IMR-90 (cell line): Measurements from ENCODE around the gene ANKHD1. TPM values are rescaled to one million over a fixed set of nuclear protein-coding genes. Genes with fewer than 3 reads are reported as not detected.

Experiments used
- ATAC-seq: fragments of 200-7000 bp; cut with Tn5 transposase; 2 replicates; pipeline ENCODE4 v1.9.1; 2020; ENCODE audit warnings: low read depth, mild to moderate bottlenecking, moderate library complexity
- BruUV-seq: library from RNA; stranded (reverse); fragments of 400-500 nt; replicated peaks from 2 replicates; lab custom pipeline; 2021; lab: Mats Ljungman, UMichigan
- CTCF ChIA-PET: fragments of 300-600 bp; formaldehyde crosslinking; extraction: SDS; loops from one replicate; lab custom pipeline; 2021; ENCODE audit warnings: antibody characterized with exemption; lab: Yijun Ruan, JAX
- POLR2A ChIA-PET: fragments of 300-600 bp; sonication (Branson Sonifier 250); formaldehyde crosslinking; loops from one replicate; lab custom pipeline; 2022; ENCODE audit warnings: antibody characterized with exemption; ENCODE audit not compliant: unreplicated experiment; lab: Charles Lee
- DNase-seq: peaks from one replicate; pipeline ENCODE4 v3.0.0; 2013
- H2AFZ ChIP-seq: replicated peaks from 2 replicates; pipeline ENCODE3; 2013; ENCODE audit warnings: low read length, mild to moderate bottlenecking; ENCODE audit not compliant: poor library complexity
- H2AK5ac ChIP-seq: 2 replicates; pipeline ENCODE4 v1.6.1; 2013; ENCODE audit warnings: low read depth, low read length, inconsistent platforms
- H2AK9ac ChIP-seq: replicated peaks from 2 replicates; pipeline ENCODE3; 2013; ENCODE audit warnings: mild to moderate bottlenecking, low read depth, low read length, moderate library complexity; ENCODE audit not compliant: poor library complexity
- H2BK120ac ChIP-seq: 2 replicates; pipeline ENCODE4 v1.6.1; 2013; ENCODE audit warnings: low read depth, low read length, inconsistent platforms
- H2BK15ac ChIP-seq: 3 replicates; pipeline ENCODE4 v1.6.1; 2013; ENCODE audit warnings: low read depth, low read length, inconsistent platforms
- H2BK20ac ChIP-seq: 2 replicates; pipeline ENCODE4 v1.6.1; 2013; ENCODE audit warnings: low read depth, mild to moderate bottlenecking, inconsistent platforms, low read length, moderate library complexity
- H2BK5ac ChIP-seq: 2 replicates; pipeline ENCODE4 v1.6.1; 2013; ENCODE audit warnings: mild to moderate bottlenecking, low read depth, low read length, inconsistent platforms; ENCODE audit not compliant: poor library complexity, severe bottlenecking
- H3K14ac ChIP-seq: replicated peaks from 2 replicates; pipeline ENCODE4 v1.6.1; 2013; ENCODE audit warnings: low read depth, low read length, inconsistent platforms
- H3K18ac ChIP-seq: 2 replicates; pipeline ENCODE4 v1.6.1; 2013; ENCODE audit warnings: low read depth, low read length, control low read depth
- H3K23ac ChIP-seq: 2 replicates; pipeline ENCODE4 v1.6.1; 2013; ENCODE audit warnings: low read depth, low read length, inconsistent platforms
- H3K27ac ChIP-seq: 2 replicates; pipeline ENCODE4 v1.5.1; 2013; ENCODE audit warnings: mild to moderate bottlenecking, control low read depth, low read length; ENCODE audit not compliant: insufficient read depth
- H3K27me3 ChIP-seq: 2 replicates; pipeline ENCODE4 v1.6.1; 2013; ENCODE audit warnings: low read length; ENCODE audit not compliant: control insufficient read depth, insufficient read depth
- H3K36me3 ChIP-seq: 2 replicates; pipeline ENCODE4 v1.6.1; 2013; ENCODE audit warnings: low read length, mixed read lengths; ENCODE audit not compliant: control insufficient read depth, insufficient read depth
- H3K4ac ChIP-seq: 2 replicates; pipeline ENCODE4 v1.6.1; 2013; ENCODE audit warnings: low read depth, low read length, inconsistent platforms
- H3K4me1 ChIP-seq: 2 replicates; pipeline ENCODE4 v1.6.1; 2013; ENCODE audit warnings: low read length, mixed read lengths; ENCODE audit not compliant: control insufficient read depth, insufficient read depth
- H3K4me2 ChIP-seq: 2 replicates; pipeline ENCODE4 v1.6.1; 2013; ENCODE audit warnings: low read depth, mild to moderate bottlenecking, control low read depth, low read length, moderate library complexity
- H3K4me3 ChIP-seq: 2 replicates; pipeline ENCODE4 v1.5.1; 2013; ENCODE audit warnings: low read depth, mild to moderate bottlenecking, control low read depth, low read length, moderate library complexity; ENCODE audit not compliant: insufficient read depth
- H3K56ac ChIP-seq: 2 replicates; pipeline ENCODE4 v1.6.1; 2013; ENCODE audit warnings: low read length, inconsistent platforms; ENCODE audit not compliant: insufficient read depth; ENCODE audit errors: extremely low read depth
- H3K79me1 ChIP-seq, 2 experiments: 2 replicates each; pipeline ENCODE4 v1.6.1; 2013; ENCODE audit warnings: low read length in 2 of 2, inconsistent platforms in 1 of 2, low read depth in 1 of 2
- H3K9ac ChIP-seq: 2 replicates; pipeline ENCODE4 v1.6.1; 2013; ENCODE audit warnings: low read depth, low read length, control low read depth
- H3K9me1 ChIP-seq: 2 replicates; pipeline ENCODE4 v1.6.1; 2013; ENCODE audit warnings: low read length, inconsistent platforms; ENCODE audit not compliant: insufficient read depth
- H3K9me3 ChIP-seq: 2 replicates; pipeline ENCODE4 v1.6.1; 2013; ENCODE audit warnings: low read length; ENCODE audit not compliant: control insufficient read depth, insufficient read depth
- H4K20me1 ChIP-seq: 2 replicates; pipeline ENCODE4 v1.6.1; 2013; ENCODE audit warnings: low read length, inconsistent platforms; ENCODE audit not compliant: insufficient read depth
- H4K5ac ChIP-seq: 2 replicates; pipeline ENCODE4 v1.6.1; 2013; ENCODE audit warnings: mild to moderate bottlenecking, low read depth, low read length, control low read depth
- H4K8ac ChIP-seq, 2 experiments: 2 replicates each; pipeline ENCODE4 v1.6.1; 2013; ENCODE audit warnings: low read depth in 2 of 2, low read length in 2 of 2, control low read depth in 1 of 2, inconsistent platforms in 1 of 2
- H4K91ac ChIP-seq: 2 replicates; pipeline ENCODE4 v1.6.1; 2013; ENCODE audit warnings: low read depth, low read length, inconsistent platforms; ENCODE audit not compliant: insufficient read depth
- BHLHE40 ChIP-seq: fragments of 150-350 bp; IDR thresholded peaks from 2 replicates; pipeline ENCODE4 v1.6.1; 2016; ENCODE audit warnings: mild to moderate bottlenecking, low read depth, low read length
- CHD1 ChIP-seq: IDR thresholded peaks from 2 replicates; pipeline ENCODE4 v1.6.1; 2012; ENCODE audit warnings: low read depth, low read length, improper control_type of control experiment
- FOS ChIP-seq: fragments of 150-350 bp; IDR thresholded peaks from 2 replicates; pipeline ENCODE4 v1.6.1; 2016; ENCODE audit warnings: low read depth, low read length
- MAZ ChIP-seq: IDR thresholded peaks from 2 replicates; pipeline ENCODE4 v1.6.1; 2012; ENCODE audit warnings: low read depth, mild to moderate bottlenecking, low read length, improper control_type of control experiment, moderate library complexity, borderline replicate concordance
- MXI1 ChIP-seq: IDR thresholded peaks from 2 replicates; pipeline ENCODE4 v1.6.1; 2012; ENCODE audit warnings: low read depth, mild to moderate bottlenecking, low read length, moderate library complexity, borderline replicate concordance
- NFE2L2 ChIP-seq: fragments of 150-350 bp; IDR thresholded peaks from 2 replicates; pipeline ENCODE4 v1.6.1; 2016; ENCODE audit warnings: low read depth, mild to moderate bottlenecking, low read length
- POLR2A ChIP-seq: IDR thresholded peaks from 2 replicates; pipeline ENCODE4 v1.6.1; 2012; ENCODE audit warnings: mild to moderate bottlenecking, low read depth, low read length
- RCOR1 ChIP-seq: IDR thresholded peaks from 2 replicates; pipeline ENCODE4 v1.6.1; 2012; ENCODE audit warnings: mild to moderate bottlenecking, low read length, improper control_type of control experiment; ENCODE audit not compliant: insufficient replicate concordance
- WGBS, 2 experiments: methylation state at CpG; one replicate each; pipeline versions ENCODE4 v1.1.5 to v1.1.7; 2013; ENCODE audit warnings: missing lambda C conversion rate in 2 of 2; ENCODE audit not compliant: insufficient read length in 1 of 2; ENCODE audit errors: extremely low coverage in 2 of 2; 5-methylcytosine and 5-hydroxymethylcytosine counted together
- dilution Hi-C: fragments of 300-500 bp; cut with HindIII; formaldehyde crosslinking; loops from one replicate; pipeline ENCODE4 v1.14.3; 2018; ENCODE audit warnings: low sequenced_read_pairs; ENCODE audit not compliant: unreplicated experiment
- in situ Hi-C: fragments of 300-500 bp; cut with MboI; formaldehyde crosslinking; loops from 3 replicates; pipeline ENCODE4 v1.14.3; 2019; ENCODE audit warnings: low sequenced_read_pairs, inconsistent platforms, mixed read lengths
- intact Hi-C: fragments of 100-400 bp; cut with micrococcal nuclease; formaldehyde crosslinking; loops from 2 replicates; pipeline ENCODE4 v1.10.0; 2022
- polyA plus RNA-seq, 3 experiments: library from polyadenylated mRNA; depleted of rRNA; stranded (reverse); fragments of >200 nt; gene quantifications; 2 replicates each; pipeline ENCODE4 v1.2.3, GENCODE V29; 2012; ENCODE audit warnings: low replicate concordance in 1 of 3
- total RNA-seq: library from RNA; depleted of rRNA; stranded (reverse); fragments of >200 nt; gene quantifications from 2 replicates; pipeline ENCODE4 v1.2.3, GENCODE V29; 2012
- TF ChIP-seq, protein P1 (sequence below): fragments of 150-350 bp; IDR thresholded peaks from 2 replicates; pipeline ENCODE4 v1.6.1; 2017; ENCODE audit warnings: mild to moderate bottlenecking, antibody characterized with exemption, low read length, low read depth
- TF ChIP-seq, protein P2 (sequence below): fragments of 150-350 bp; IDR thresholded peaks from 2 replicates; pipeline ENCODE4 v1.6.1; 2016; ENCODE audit warnings: low read depth, mild to moderate bottlenecking, low read length, moderate library complexity, borderline replicate concordance

The ANKHD1 gene
- total and polyA plus RNA-seq, 2 of the 4 experiments (the other 2 are of a cell fraction): 32.1 to 36.7 TPM

DNA sequence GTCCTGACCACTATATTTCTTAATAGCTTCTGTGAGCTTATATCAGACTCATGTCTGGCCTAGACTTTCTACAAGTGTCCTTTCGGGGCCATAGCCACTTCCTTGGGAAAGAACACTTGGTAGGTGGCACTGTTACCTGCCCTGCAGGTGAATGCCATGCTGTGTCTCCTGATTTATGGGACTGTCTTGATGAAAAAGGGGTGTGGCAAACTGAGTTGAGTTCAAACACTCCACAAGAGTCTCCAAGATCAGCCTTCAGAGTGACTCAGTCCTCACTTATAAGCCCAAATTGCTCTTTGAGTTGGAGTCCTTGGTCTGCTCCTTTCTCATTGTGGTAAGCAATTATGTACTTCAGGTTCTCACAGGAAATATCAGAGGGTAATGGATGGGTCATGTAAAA lies 9.9 kb upstream of the ANKHD1 start:
- Histone ChIP-seq H3K14ac (no peak overlapping the region), H3K79me1 (no peaks in the 10 kb centered on the region), H2AK5ac (no peak overlapping the region), H4K5ac (no peak overlapping the region), H3K18ac (no peak overlapping the region), H3K4me3 (no peak overlapping the region), H2BK20ac (no peak overlapping the region), H3K4me1 (no peaks in the 10 kb centered on the region), H3K9me3 (no peaks in the 10 kb centered on the region), H2BK120ac (no peak overlapping the region), H3K4me2 (no peak overlapping the region), H2AK9ac (no peak overlapping the region), H2AFZ (no peak overlapping the region), H4K91ac (no peak overlapping the region), H3K27me3 (no peaks in the 10 kb centered on the region), H4K8ac (no peak overlapping the region), H3K56ac (no peak overlapping the region), H3K36me3 (no peaks in the 10 kb centered on the region), H4K20me1 (no peaks in the 10 kb centered on the region), H3K23ac (no peak overlapping the region), H3K9me1 (no peaks in the 10 kb centered on the region), H3K4ac (no peak overlapping the region), H3K27ac (no peak overlapping the region), H2BK15ac (no peak overlapping the region), H2BK5ac (no peak overlapping the region), H3K9ac (no peak overlapping the region)
- POLR2A ChIA-PET: no interaction called here
- dilution Hi-C loops (no loop called here), intact Hi-C loops (no loop called here), in situ Hi-C loops (no loop called here)
- DNase-seq: no peak
- WGBS, 2 experiments: no CpG with 5 or more reads among the region's 1 CpG
- no peak for TF ChIP-seq FOS
- TF ChIP-seq, protein P1, sequence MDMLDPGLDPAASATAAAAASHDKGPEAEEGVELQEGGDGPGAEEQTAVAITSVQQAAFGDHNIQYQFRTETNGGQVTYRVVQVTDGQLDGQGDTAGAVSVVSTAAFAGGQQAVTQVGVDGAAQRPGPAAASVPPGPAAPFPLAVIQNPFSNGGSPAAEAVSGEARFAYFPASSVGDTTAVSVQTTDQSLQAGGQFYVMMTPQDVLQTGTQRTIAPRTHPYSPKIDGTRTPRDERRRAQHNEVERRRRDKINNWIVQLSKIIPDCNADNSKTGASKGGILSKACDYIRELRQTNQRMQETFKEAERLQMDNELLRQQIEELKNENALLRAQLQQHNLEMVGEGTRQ: no peak
- no peak for TF ChIP-seq MAZ
- TF ChIP-seq, protein P2, sequence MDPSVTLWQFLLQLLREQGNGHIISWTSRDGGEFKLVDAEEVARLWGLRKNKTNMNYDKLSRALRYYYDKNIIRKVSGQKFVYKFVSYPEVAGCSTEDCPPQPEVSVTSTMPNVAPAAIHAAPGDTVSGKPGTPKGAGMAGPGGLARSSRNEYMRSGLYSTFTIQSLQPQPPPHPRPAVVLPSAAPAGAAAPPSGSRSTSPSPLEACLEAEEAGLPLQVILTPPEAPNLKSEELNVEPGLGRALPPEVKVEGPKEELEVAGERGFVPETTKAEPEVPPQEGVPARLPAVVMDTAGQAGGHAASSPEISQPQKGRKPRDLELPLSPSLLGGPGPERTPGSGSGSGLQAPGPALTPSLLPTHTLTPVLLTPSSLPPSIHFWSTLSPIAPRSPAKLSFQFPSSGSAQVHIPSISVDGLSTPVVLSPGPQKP: no peak
- no peak for TF ChIP-seq BHLHE40
- no peak for TF ChIP-seq RCOR1
- TF ChIP-seq POLR2A: no peak
- TF ChIP-seq CHD1: no peak
- no peak for TF ChIP-seq NFE2L2
- no peak for TF ChIP-seq MXI1
- no peak for ATAC-seq
- BruUV-seq: no TSS peak
- CTCF ChIA-PET: no interaction called here
